Brain microvascular endothelial cell (primary cell): ENCODE data around the gene SNX18.

ENCODE experiments used
- DNase-seq: peaks from one replicate; pipeline ENCODE4 v3.0.0-alpha.2; 2020
- H3K27ac ChIP-seq: fragments of 250-450 bp; sonication (Bioruptor Pico); 2 replicates; pipeline ENCODE4 v1.5.1; 2020; ENCODE audit warnings: mild to moderate bottlenecking, moderate library complexity
- H3K27me3 ChIP-seq: fragments of 250-450 bp; sonication (Bioruptor Pico); replicated peaks from 2 replicates; pipeline ENCODE4 v1.5.1; 2020; ENCODE audit warnings: mild to moderate bottlenecking
- H3K36me3 ChIP-seq: fragments of 250-450 bp; sonication (Bioruptor Pico); replicated peaks from 2 replicates; pipeline ENCODE4 v1.5.1; 2020; ENCODE audit warnings: mild to moderate bottlenecking
- H3K4me3 ChIP-seq: 2 replicates; pipeline ENCODE4 v1.5.1; 2011; ENCODE audit warnings: low read depth, mild to moderate bottlenecking, control low read depth, low read length, moderate library complexity
- CTCF ChIP-seq: IDR thresholded peaks from 2 replicates; pipeline ENCODE4 v1.5.1; 2011; ENCODE audit warnings: low read depth, mild to moderate bottlenecking, moderate library complexity, low read length, control low read depth, inconsistent platforms; ENCODE audit errors: missing control alignments
- in situ Hi-C: cut with HindIII; loops from 2 replicates; pipeline ENCODE4 v1.10.0; 2017; ENCODE audit warnings: low sequenced_read_pairs, low pct_ligation_motif_present

Gene SNX18

GRCh38 chr5:54526604-54527288 lies 9.2 kb downstream of the SNX18 start:
- in situ Hi-C loops = no loop called here
- H3K27ac ChIP-seq = no peak overlapping the region
- no peak overlapping the region for H3K4me3 ChIP-seq
- TF ChIP-seq CTCF = no peak
- DNase-seq = no peak
- no peaks in the 10 kb centered on the region for H3K27me3 ChIP-seq
- no peaks in the 10 kb centered on the region for H3K36me3 ChIP-seq

- no peak overlapping the region for H3K27ac ChIP-seq
- no peaks in the 10 kb centered on the region for H3K36me3 ChIP-seq
- no peak for TF ChIP-seq CTCF
- no peak for DNase-seq
- no peaks in the 10 kb centered on the region for H3K27me3 ChIP-seq
- in situ Hi-C loops = no loop called here
- no peak overlapping the region for H3K4me3 ChIP-seq
These were observed 11.2 kb downstream of the SNX18 start for GRCh38 chr5:54528633-54529209.

- no peak for DNase-seq
- Histone ChIP-seq H3K27me3 (no peaks in the 10 kb centered on the region), H3K36me3 (no peaks in the 10 kb centered on the region), H3K4me3 (no peak overlapping the region), H3K27ac (no peak overlapping the region)
- in situ Hi-C loops = no loop called here
- TF ChIP-seq CTCF = no peak
These were observed 12.0 kb downstream of the SNX18 start for GRCh38 chr5:54529565-54529964.

GRCh38 chr5:54531546-54531945 lies 14.0 kb downstream of the SNX18 start:
- no peak for DNase-seq
- no peak for TF ChIP-seq CTCF
- H3K27ac ChIP-seq = no peak overlapping the region
- H3K27me3 ChIP-seq = no peaks in the 10 kb centered on the region
- H3K36me3 ChIP-seq = no peaks in the 10 kb centered on the region
- no peak overlapping the region for H3K4me3 ChIP-seq
- in situ Hi-C loops = no loop called here

GRCh38 chr5:54533541-54534190 lies 16.1 kb downstream of the SNX18 start:
- Histone ChIP-seq H3K27ac (no peak overlapping the region), H3K36me3 (no peaks in the 10 kb centered on the region), H3K4me3 (no peak overlapping the region), H3K27me3 (no peaks in the 10 kb centered on the region)
- in situ Hi-C loops = no loop called here
- DNase-seq = no peak
- no peak for TF ChIP-seq CTCF
